Gastroesophageal sphincter (tissue), 3 donors: Measurements from ENCODE around the gene BEND7.

Experiments
- POLR2A ChIP-seq, 2 donors: fragments of 450-650 bp; IDR thresholded peaks; one replicate each; pipeline ENCODE4 v1.6.1; 2017; ENCODE audit warnings: antibody characterized with exemption in 2 of 2, mild to moderate bottlenecking in 2 of 2, moderate library complexity in 1 of 2
- POLR2AphosphoS5 ChIP-seq: sonication (generic); formaldehyde crosslinking; IDR thresholded peaks from one replicate; pipeline ENCODE4 v1.6.1; 2017; ENCODE audit warnings: antibody characterized with exemption
- TF ChIP-seq, protein P1 (sequence below), 4 experiments: fragments of 200-600 bp in 2 of 4; fragments of 450-650 bp in 2 of 4; sonication (generic) in 1 of 4; IDR thresholded peaks; one replicate each; pipeline ENCODE4 v1.5.1; 2017 to 2019; ENCODE audit warnings: antibody characterized with exemption in 4 of 4, mild to moderate bottlenecking in 2 of 4, moderate library complexity in 2 of 4

DNA sequence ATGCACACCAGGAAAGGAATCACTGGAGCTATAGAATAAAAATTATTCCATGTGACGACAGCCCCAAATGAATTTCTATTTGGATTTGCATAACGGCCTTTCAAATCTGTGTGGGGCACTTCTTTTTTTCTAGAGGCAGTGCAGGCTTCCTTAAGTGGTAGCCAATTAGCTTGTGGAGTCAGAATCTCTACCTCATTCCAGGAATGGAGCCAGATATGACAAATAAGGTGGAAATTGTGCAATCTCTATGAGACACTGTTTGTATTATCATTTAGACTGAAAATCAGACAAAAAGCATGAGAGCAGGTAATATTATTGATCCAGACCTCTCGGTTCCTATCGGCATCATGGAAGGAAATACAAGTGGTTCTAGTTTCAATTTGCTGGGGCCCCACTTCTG, 78.7 kb downstream of the BEND7 start:
- TF ChIP-seq POLR2A (IDR thresholded peaks at IDR 0.05), result no peak
- TF ChIP-seq, protein P1, sequence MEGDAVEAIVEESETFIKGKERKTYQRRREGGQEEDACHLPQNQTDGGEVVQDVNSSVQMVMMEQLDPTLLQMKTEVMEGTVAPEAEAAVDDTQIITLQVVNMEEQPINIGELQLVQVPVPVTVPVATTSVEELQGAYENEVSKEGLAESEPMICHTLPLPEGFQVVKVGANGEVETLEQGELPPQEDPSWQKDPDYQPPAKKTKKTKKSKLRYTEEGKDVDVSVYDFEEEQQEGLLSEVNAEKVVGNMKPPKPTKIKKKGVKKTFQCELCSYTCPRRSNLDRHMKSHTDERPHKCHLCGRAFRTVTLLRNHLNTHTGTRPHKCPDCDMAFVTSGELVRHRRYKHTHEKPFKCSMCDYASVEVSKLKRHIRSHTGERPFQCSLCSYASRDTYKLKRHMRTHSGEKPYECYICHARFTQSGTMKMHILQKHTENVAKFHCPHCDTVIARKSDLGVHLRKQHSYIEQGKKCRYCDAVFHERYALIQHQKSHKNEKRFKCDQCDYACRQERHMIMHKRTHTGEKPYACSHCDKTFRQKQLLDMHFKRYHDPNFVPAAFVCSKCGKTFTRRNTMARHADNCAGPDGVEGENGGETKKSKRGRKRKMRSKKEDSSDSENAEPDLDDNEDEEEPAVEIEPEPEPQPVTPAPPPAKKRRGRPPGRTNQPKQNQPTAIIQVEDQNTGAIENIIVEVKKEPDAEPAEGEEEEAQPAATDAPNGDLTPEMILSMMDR (IDR thresholded peaks at IDR 0.05), result no peak
- TF ChIP-seq POLR2AphosphoS5, result no peak
